T-helper 17 cell (primary cell): ENCODE data around the gene TSPO2. TPM values are rescaled to one million over a fixed set of nuclear protein-coding genes. Genes with fewer than 3 reads are reported as not detected.

Experiments
- ATAC-seq: fragments of 150-1000 bp; cut with Tn5 transposase; 2 replicates; pipeline ENCODE4 v1.10.0; 2021; ENCODE audit warnings: mild to moderate bottlenecking, moderate library complexity
- DNase-seq, 3 donors: peaks; one replicate each; pipeline versions ENCODE4 v3.0.0 to v3.0.0-alpha.2; 2020 to 2021
- H3K9me3 ChIP-seq: one replicate; pipeline ENCODE4 v1.7.0; 2013; ENCODE audit warnings: low read length, mild to moderate bottlenecking; ENCODE audit not compliant: control insufficient read depth, poor library complexity, severe bottlenecking
- H3K27ac Mint-ChIP-seq: one replicate; pipeline ENCODE4 v1.8.0; 2022; ENCODE audit warnings: mild to moderate bottlenecking, moderate library complexity, mixed read lengths
- H3K27me3 Mint-ChIP-seq: one replicate; pipeline ENCODE4 v1.8.0; 2022; ENCODE audit warnings: mixed read lengths
- H3K36me3 Mint-ChIP-seq: one replicate; pipeline ENCODE4 v1.8.0; 2022; ENCODE audit warnings: low read depth, mixed read lengths
- H3K4me1 Mint-ChIP-seq: one replicate; pipeline ENCODE4 v1.8.0; 2022; ENCODE audit warnings: mild to moderate bottlenecking, mixed read lengths
- H3K4me3 Mint-ChIP-seq: one replicate; pipeline ENCODE4 v1.8.0; 2022; ENCODE audit warnings: mild to moderate bottlenecking, moderate library complexity, mixed read lengths
- total RNA-seq, 4 donors: library from RNA in 2 of 4; stranded (reverse) in 2 of 4; gene quantifications; one replicate each; pipeline ENCODE4 v1.2.3 and lab custom pipeline; 2022 to 2026

The TSPO2 gene
- total RNA-seq, 2 donors from 2014 or later = not detected

DNA sequence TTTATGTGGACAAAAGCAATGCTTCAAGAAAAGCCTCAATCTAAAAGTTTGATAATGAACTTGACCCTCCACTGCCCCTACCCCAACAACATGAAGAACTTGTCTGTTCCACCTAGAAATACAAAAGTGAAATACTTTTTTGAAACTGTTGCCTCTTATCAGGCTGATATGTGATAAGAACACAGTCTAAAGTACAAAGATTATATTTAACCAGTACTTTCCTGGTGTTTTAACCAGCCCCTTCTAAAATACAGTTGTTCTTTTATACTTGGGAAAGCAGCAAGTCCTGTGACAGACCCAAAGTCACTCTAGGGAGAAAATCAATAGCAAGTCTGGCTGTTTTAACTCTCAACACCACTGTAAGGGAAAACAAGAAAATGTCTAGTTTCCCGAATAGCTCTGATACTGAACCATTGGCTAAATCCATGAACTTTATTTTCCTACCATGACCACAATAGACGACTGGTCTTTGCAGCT, 23.3 kb downstream of the TSPO2 start:
- peaks cover 12% of the 10 kb centered on the region for H3K4me1 Mint-ChIP-seq
- H3K36me3 Mint-ChIP-seq = peaks cover 12% of the 10 kb centered on the region
- no peak overlapping the region for H3K4me3 Mint-ChIP-seq
- ATAC-seq (no peak), DNase-seq (no peak)
- no peak overlapping the region for H3K27ac Mint-ChIP-seq
- H3K9me3 ChIP-seq = no peaks in the 10 kb centered on the region
- H3K27me3 Mint-ChIP-seq = no peaks in the 10 kb centered on the region

- Mint-ChIP-seq H3K27me3 (no peaks in the 10 kb centered on the region), H3K27ac (peak overlapping the region; percentile 86), H3K36me3 (peaks cover 11% of the 10 kb centered on the region), H3K4me1 (peaks cover 24% of the 10 kb centered on the region), H3K4me3 (no peak overlapping the region)
- H3K9me3 ChIP-seq = no peaks in the 10 kb centered on the region
- ATAC-seq (no peak), DNase-seq (peak; percentile 32 to 51 (median 43))
Measured at GRCh38 chr6:41066867-41067304, 24.6 kb downstream of the TSPO2 start.

DNA sequence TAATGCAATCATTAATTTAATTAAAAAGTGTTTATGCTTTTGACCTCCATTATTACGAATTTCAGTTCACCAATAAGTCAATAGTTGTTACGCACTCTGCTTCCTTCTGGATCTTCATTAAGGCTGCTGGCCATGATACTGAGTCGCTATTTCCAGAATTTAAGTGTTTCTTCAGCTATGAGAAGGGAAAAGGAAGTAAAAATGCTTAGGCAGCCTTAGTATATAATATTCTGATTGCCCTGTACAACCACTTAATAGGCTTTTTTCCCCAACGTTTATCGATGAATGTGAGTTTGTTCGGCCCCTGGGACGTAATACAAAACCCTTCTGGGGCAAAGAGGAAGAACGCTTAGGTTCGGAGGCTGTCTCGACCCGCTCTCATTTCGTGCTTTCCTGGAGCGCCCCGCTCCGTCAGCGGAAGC, 29.2 kb downstream of the TSPO2 start:
- no peak for ATAC-seq
- Mint-ChIP-seq H3K4me1 (peaks cover 50% of the 10 kb centered on the region), H3K27ac (peak overlapping the region; percentile 98), H3K27me3 (no peaks in the 10 kb centered on the region), H3K36me3 (peaks cover 12% of the 10 kb centered on the region), H3K4me3 (peak overlapping the region; percentile 96)
- no peak for DNase-seq
- H3K9me3 ChIP-seq = no peaks in the 10 kb centered on the region

GRCh38 chr6:41071923-41072835, 29.9 kb downstream of the TSPO2 start, which contains the start of gene OARD1:
Gene OARD1, minus strand, starts transcription at chr6:41072356. Its CDS starts 722 bp downstream, at chr6:41071634.
- Mint-ChIP-seq H3K4me3 (peak within 1 kb of the TSS; percentile 96), H3K27ac (peak within 1 kb of the TSS; percentile 98), H3K27me3 (no peaks in the 10 kb centered on the region), H3K36me3 (peaks cover 7% of the 10 kb centered on the region), H3K4me1 (peaks cover 44% of the 10 kb centered on the region)
- peak; percentile 78 for ATAC-seq
- no peaks in the 10 kb centered on the region for H3K9me3 ChIP-seq
- peak; percentile 98 to 99 (median 99) for DNase-seq

GRCh38 chr6:41072836-41073202, 30.6 kb downstream of the TSPO2 start, which contains the start of gene NFYA:
Gene NFYA, plus strand, starts transcription at chr6:41072974. Its CDS starts 6,116 bp downstream, at chr6:41079090.
- peaks cover 39% of the 10 kb centered on the region for H3K4me1 Mint-ChIP-seq
- DNase-seq (peak; percentile 99 to 100 (median 100)), ATAC-seq (peak; percentile 71)
- H3K27ac Mint-ChIP-seq = peak within 1 kb of the TSS; percentile 98
- no peaks in the 10 kb centered on the region for H3K27me3 Mint-ChIP-seq
- H3K4me3 Mint-ChIP-seq = peak within 1 kb of the TSS; percentile 97
- H3K9me3 ChIP-seq = no peaks in the 10 kb centered on the region
- H3K36me3 Mint-ChIP-seq = peaks cover 4% of the 10 kb centered on the region

- no peaks in the 10 kb centered on the region for H3K9me3 ChIP-seq
- Mint-ChIP-seq H3K27me3 (no peaks in the 10 kb centered on the region), H3K36me3 (peaks cover 4% of the 10 kb centered on the region), H3K4me3 (peak overlapping the region; percentile 97), H3K27ac (peak overlapping the region; percentile 98), H3K4me1 (peaks cover 39% of the 10 kb centered on the region)
- ATAC-seq (peak; percentile 15), DNase-seq (peak; percentile 75 to 80 (median 80))
Measured at GRCh38 chr6:41073203-41073967, 31.1 kb downstream of the TSPO2 start.

DNA sequence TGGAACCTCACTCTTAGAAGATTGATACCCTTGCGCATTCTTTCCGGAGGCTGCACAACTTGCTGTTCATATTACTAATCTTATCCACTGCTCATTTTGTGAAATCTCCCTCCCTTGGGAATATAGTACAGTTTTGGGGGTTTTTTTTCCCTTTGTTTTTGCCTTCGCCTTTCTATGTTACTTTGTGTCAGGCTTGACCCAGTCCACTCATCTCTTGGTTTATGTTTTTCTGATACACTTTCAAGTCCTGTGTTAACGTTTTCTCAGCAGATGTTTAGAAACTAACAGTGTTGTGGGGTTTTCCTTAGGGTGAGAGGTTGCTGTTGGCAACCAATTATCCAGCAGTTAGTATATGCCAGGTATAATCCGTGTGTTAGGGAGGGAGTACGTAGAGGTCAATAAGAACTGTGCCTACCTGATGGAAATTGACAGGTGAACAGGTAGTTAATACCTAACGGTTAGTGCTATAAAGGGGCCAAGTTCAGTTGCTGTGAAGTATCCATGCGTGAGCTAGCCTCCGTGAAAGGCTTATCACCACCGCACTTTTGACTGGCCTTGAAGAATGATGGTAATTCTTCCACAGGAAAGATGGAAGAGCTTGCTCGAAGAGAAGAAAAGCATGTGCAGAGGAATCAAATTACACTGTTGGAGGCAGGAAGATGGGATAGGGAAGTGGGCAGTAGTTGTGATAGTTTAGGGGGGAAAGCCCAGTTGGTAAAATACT, 31.9 kb downstream of the TSPO2 start:
- no peak for DNase-seq
- Mint-ChIP-seq H3K4me3 (peak overlapping the region; percentile 97), H3K27ac (peak overlapping the region; percentile 98), H3K36me3 (peaks cover 4% of the 10 kb centered on the region), H3K27me3 (no peaks in the 10 kb centered on the region), H3K4me1 (peaks cover 43% of the 10 kb centered on the region)
- ATAC-seq = no peak
- no peaks in the 10 kb centered on the region for H3K9me3 ChIP-seq

- peaks cover 43% of the 10 kb centered on the region for H3K4me1 Mint-ChIP-seq
- peak overlapping the region; percentile 97 for H3K4me3 Mint-ChIP-seq
- H3K9me3 ChIP-seq = no peaks in the 10 kb centered on the region
- ATAC-seq (no peak), DNase-seq (no peak)
- no peaks in the 10 kb centered on the region for H3K27me3 Mint-ChIP-seq
- peaks cover 4% of the 10 kb centered on the region for H3K36me3 Mint-ChIP-seq
- peak overlapping the region; percentile 98 for H3K27ac Mint-ChIP-seq
Measured at GRCh38 chr6:41074692-41075436, 32.6 kb downstream of the TSPO2 start.

- peaks cover 46% of the 10 kb centered on the region for H3K4me1 Mint-ChIP-seq
- no peaks in the 10 kb centered on the region for H3K9me3 ChIP-seq
- DNase-seq (no peak), ATAC-seq (no peak)
- H3K4me3 Mint-ChIP-seq = peak overlapping the region; percentile 49
- H3K27ac Mint-ChIP-seq = peak overlapping the region; percentile 98
- H3K27me3 Mint-ChIP-seq = no peaks in the 10 kb centered on the region
- H3K36me3 Mint-ChIP-seq = peaks cover 4% of the 10 kb centered on the region
Measured at GRCh38 chr6:41075651-41076626, 33.7 kb downstream of the TSPO2 start.

GRCh38 chr6:41077536-41077935, 35.3 kb downstream of the TSPO2 start:
- peaks cover 4% of the 10 kb centered on the region for H3K36me3 Mint-ChIP-seq
- ATAC-seq = no peak
- peak overlapping the region; percentile 98 for H3K27ac Mint-ChIP-seq
- peaks cover 47% of the 10 kb centered on the region for H3K4me1 Mint-ChIP-seq
- no peak for DNase-seq
- no peak overlapping the region for H3K4me3 Mint-ChIP-seq
- H3K9me3 ChIP-seq = no peaks in the 10 kb centered on the region
- no peaks in the 10 kb centered on the region for H3K27me3 Mint-ChIP-seq

GRCh38 chr6:41078101-41078500, 35.8 kb downstream of the TSPO2 start:
- H3K36me3 Mint-ChIP-seq = peaks cover 4% of the 10 kb centered on the region
- H3K9me3 ChIP-seq = no peaks in the 10 kb centered on the region
- H3K27ac Mint-ChIP-seq = no peak overlapping the region

More at GRCh38 chr6:41078101-41078500, 35.8 kb downstream of the TSPO2 start:
- peaks cover 49% of the 10 kb centered on the region for H3K4me1 Mint-ChIP-seq
- ATAC-seq = no peak
- H3K27me3 Mint-ChIP-seq = no peaks in the 10 kb centered on the region
- no peak for DNase-seq
- no peak overlapping the region for H3K4me3 Mint-ChIP-seq
